Smooth muscle cell (in vitro differentiated cells): ENCODE measurements around the gene PLA2R1. TPM values are rescaled to one million over a fixed set of nuclear protein-coding genes. Genes with fewer than 3 reads are reported as not detected.

Experiments
- DNase-seq: peaks from one replicate; lab custom pipeline; 2025; ENCODE audit not compliant: unreplicated experiment; lab: John Stamatoyannopoulos, UW
- H2AFZ ChIP-seq: fragments of 200-600 bp; sonication (generic); 2 replicates; pipeline ENCODE4 v1.6.0; 2016; ENCODE audit warnings: antibody characterized with exemption, low read depth, mild to moderate bottlenecking
- H3F3A ChIP-seq: fragments of 200-600 bp; sonication (generic); 2 replicates; pipeline ENCODE4 v1.6.0; 2017; ENCODE audit warnings: antibody characterized with exemption, low read depth
- H3K27ac ChIP-seq: fragments of 200-600 bp; sonication (generic); 2 replicates; pipeline ENCODE4 v1.5.1; 2016; ENCODE audit warnings: low read depth, mild to moderate bottlenecking
- H3K27me3 ChIP-seq: fragments of 200-600 bp; sonication (generic); 2 replicates; pipeline ENCODE4 v1.6.1; 2016; ENCODE audit warnings: low read depth, mild to moderate bottlenecking
- H3K36me3 ChIP-seq: fragments of 200-600 bp; sonication (generic); 2 replicates; pipeline ENCODE4 v1.5.1; 2016; ENCODE audit warnings: low read depth
- H3K4me1 ChIP-seq: fragments of 200-600 bp; sonication (generic); 2 replicates; pipeline ENCODE4 v1.5.1; 2016; ENCODE audit warnings: low read depth
- H3K4me2 ChIP-seq: fragments of 200-600 bp; sonication (generic); 2 replicates; pipeline ENCODE4 v1.6.0; 2016; ENCODE audit warnings: mild to moderate bottlenecking
- H3K4me3 ChIP-seq: fragments of 200-600 bp; sonication (generic); 2 replicates; pipeline ENCODE4 v1.5.1; 2016; ENCODE audit warnings: mild to moderate bottlenecking
- H3K79me2 ChIP-seq: fragments of 200-600 bp; sonication (generic); 2 replicates; pipeline ENCODE4 v1.6.0; 2016; ENCODE audit warnings: low read depth, mild to moderate bottlenecking
- H3K9ac ChIP-seq: fragments of 200-600 bp; sonication (generic); 2 replicates; pipeline ENCODE4 v1.6.0; 2016; ENCODE audit warnings: low read depth
- H3K9me3 ChIP-seq: fragments of 200-600 bp; sonication (generic); replicated peaks from 2 replicates; pipeline ENCODE4 v1.5.1; 2016; ENCODE audit warnings: low read depth
- H4K20me1 ChIP-seq: fragments of 200-600 bp; sonication (generic); 2 replicates; pipeline ENCODE4 v1.6.0; 2016; ENCODE audit warnings: low read depth
- WGBS: methylation state at CpG from one replicate; pipeline ENCODE4 v1.1.7; 2016; ENCODE audit warnings: low lambda C conversion rate; 5-methylcytosine and 5-hydroxymethylcytosine counted together
- polyA plus RNA-seq: library from polyadenylated mRNA; unstranded; fragments of >200 nt; fragmentation: Nextera tagmentation; extraction: Ambion mirVana; gene quantifications from 2 replicates; pipeline ENCODE4 v1.2.1, GENCODE V29; 2016
- total RNA-seq: library from RNA; depleted of rRNA; stranded (reverse); fragments of >200 nt; gene quantifications from 2 replicates; pipeline ENCODE4 v1.2.3, GENCODE V29; 2014
- TF ChIP-seq, protein P1 (sequence below): fragments of 200-600 bp; sonication (generic); IDR thresholded peaks from 2 replicates; pipeline ENCODE4 v1.5.1; 2017; ENCODE audit warnings: borderline replicate concordance, mild to moderate bottlenecking, antibody characterized with exemption; ENCODE audit not compliant: insufficient read depth, poor library complexity, severe bottlenecking

PLA2R1 gene
- total and polyA plus RNA-seq, 2 experiments from 2014 or later: 4.8 to 7.3 TPM

DNA sequence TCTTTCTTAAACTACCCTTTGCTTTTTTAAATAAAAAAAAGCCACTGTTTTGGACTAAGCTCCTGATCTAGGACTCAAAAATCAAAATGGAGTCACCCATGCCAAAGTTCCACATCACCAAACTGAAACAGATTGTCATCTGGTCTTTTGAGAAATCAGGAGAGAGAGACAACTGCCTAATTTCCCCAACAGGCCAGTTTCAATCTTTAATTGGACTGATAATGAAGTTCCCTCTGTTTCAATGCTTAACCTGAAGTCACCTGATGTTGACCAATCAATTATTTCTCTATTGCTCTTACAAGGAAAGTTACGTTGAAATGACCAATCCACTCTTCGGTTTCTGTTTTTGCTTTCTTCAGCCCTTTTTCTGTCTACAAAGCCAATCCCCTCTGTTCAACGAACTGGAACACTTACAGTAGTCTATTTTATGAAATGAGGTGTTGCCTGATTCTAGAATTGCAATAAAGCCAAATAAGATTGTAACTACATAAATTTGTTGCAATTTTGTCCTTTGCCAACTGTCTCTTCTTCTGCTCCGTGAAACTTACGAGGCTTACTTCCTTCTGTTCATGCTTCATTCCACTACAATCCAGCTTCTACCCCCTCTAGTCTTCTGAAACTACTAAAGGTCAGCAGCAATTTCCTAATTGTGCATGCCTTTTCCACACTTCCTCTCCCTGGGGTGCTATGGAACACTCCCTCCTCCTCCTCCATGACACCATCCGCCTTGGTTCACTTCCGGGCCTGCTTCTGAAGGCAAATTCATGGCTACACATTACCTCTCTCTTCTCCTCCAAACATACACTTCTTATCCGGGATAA, 169.2 kb downstream of the PLA2R1 start:
- Histone ChIP-seq H3K9ac (no peak overlapping the region), H2AFZ (no peak overlapping the region), H3K36me3 (no peaks in the 10 kb centered on the region), H3K4me3 (no peak overlapping the region), H3K79me2 (no peaks in the 10 kb centered on the region), H3K4me2 (no peak overlapping the region), H3K9me3 (no peaks in the 10 kb centered on the region), H3K27me3 (peaks cover 23% of the 10 kb centered on the region), H3F3A (no peaks in the 10 kb centered on the region), H4K20me1 (no peaks in the 10 kb centered on the region), H3K4me1 (peaks cover 8% of the 10 kb centered on the region), H3K27ac (no peak overlapping the region)
- TF ChIP-seq, protein P1, sequence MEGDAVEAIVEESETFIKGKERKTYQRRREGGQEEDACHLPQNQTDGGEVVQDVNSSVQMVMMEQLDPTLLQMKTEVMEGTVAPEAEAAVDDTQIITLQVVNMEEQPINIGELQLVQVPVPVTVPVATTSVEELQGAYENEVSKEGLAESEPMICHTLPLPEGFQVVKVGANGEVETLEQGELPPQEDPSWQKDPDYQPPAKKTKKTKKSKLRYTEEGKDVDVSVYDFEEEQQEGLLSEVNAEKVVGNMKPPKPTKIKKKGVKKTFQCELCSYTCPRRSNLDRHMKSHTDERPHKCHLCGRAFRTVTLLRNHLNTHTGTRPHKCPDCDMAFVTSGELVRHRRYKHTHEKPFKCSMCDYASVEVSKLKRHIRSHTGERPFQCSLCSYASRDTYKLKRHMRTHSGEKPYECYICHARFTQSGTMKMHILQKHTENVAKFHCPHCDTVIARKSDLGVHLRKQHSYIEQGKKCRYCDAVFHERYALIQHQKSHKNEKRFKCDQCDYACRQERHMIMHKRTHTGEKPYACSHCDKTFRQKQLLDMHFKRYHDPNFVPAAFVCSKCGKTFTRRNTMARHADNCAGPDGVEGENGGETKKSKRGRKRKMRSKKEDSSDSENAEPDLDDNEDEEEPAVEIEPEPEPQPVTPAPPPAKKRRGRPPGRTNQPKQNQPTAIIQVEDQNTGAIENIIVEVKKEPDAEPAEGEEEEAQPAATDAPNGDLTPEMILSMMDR: no peak
- WGBS: 96% methylated on average over 8 of the region's 8 CpGs
- no peak for DNase-seq

GRCh38 chr2:159891917-159892730, 170.3 kb downstream of the PLA2R1 start:
- H3K4me3 ChIP-seq: no peak overlapping the region
- no peak overlapping the region for H3K4me2 ChIP-seq

GRCh38 chr2:159891267-159891588, 171.2 kb downstream of the PLA2R1 start:
- Histone ChIP-seq H3F3A (no peaks in the 10 kb centered on the region), H3K27me3 (peaks cover 17% of the 10 kb centered on the region), H3K36me3 (no peaks in the 10 kb centered on the region), H2AFZ (no peak overlapping the region), H3K27ac (no peak overlapping the region), H3K9ac (no peak overlapping the region), H4K20me1 (no peaks in the 10 kb centered on the region), H3K4me1 (peaks cover 3% of the 10 kb centered on the region), H3K4me2 (no peak overlapping the region), H3K79me2 (no peaks in the 10 kb centered on the region), H3K9me3 (no peaks in the 10 kb centered on the region), H3K4me3 (no peak overlapping the region)
- TF ChIP-seq, protein P1: no peak
- no peak for DNase-seq

More at GRCh38 chr2:159891917-159892730, 170.3 kb downstream of the PLA2R1 start:
- WGBS: 74% methylated on average over 2 of the region's 2 CpGs
- Histone ChIP-seq H3K27me3 (peaks cover 20% of the 10 kb centered on the region), H3F3A (no peaks in the 10 kb centered on the region), H2AFZ (no peak overlapping the region), H3K4me1 (peaks cover 4% of the 10 kb centered on the region), H3K79me2 (no peaks in the 10 kb centered on the region), H4K20me1 (no peaks in the 10 kb centered on the region), H3K9ac (no peak overlapping the region), H3K27ac (no peak overlapping the region), H3K9me3 (no peaks in the 10 kb centered on the region), H3K36me3 (no peaks in the 10 kb centered on the region)
- DNase-seq: no peak
- TF ChIP-seq, protein P1: no peak
